ENCODE measurements around the gene NFXL1.

The NFXL1 gene

GRCh38 chr4:47879458-47879857 is 34.9 kb downstream of the NFXL1 start:
- no peaks in the 10 kb centered on the region for H3K9me3 ChIP-seq (ENCODE audit: low read length)
- H3K27ac ChIP-seq (ENCODE audit: low read depth, low read length), result no peak overlapping the region
- H3K27me3 ChIP-seq (ENCODE audit: control insufficient read depth in 1 of 2, insufficient read depth in 2 of 2, low read length in 2 of 2), result no peaks in the 10 kb centered on the region
- no peaks in the 10 kb centered on the region for H3K4me1 ChIP-seq (ENCODE audit: insufficient read depth, low read length)
- no peak overlapping the region for H3K4me3 ChIP-seq (ENCODE audit: low read depth in 1 of 2, low read length in 2 of 2)
- no peak overlapping the region for H3K9ac ChIP-seq (ENCODE audit: low read length)
- peaks cover 52% of the 10 kb centered on the region for H3K36me3 ChIP-seq (ENCODE audit: insufficient read depth, low read length)

- no peaks in the 10 kb centered on the region for H3K27me3 ChIP-seq (ENCODE audit: control insufficient read depth in 1 of 2, insufficient read depth in 2 of 2, low read length in 2 of 2)
- H3K9me3 ChIP-seq (ENCODE audit: low read length), result no peaks in the 10 kb centered on the region
- H3K27ac ChIP-seq (ENCODE audit: low read depth, low read length), result no peak overlapping the region
- no peaks in the 10 kb centered on the region for H3K4me1 ChIP-seq (ENCODE audit: insufficient read depth, low read length)
- H3K9ac ChIP-seq (ENCODE audit: low read length), result no peak overlapping the region
- H3K4me3 ChIP-seq (ENCODE audit: low read depth in 1 of 2, low read length in 2 of 2), result no peak overlapping the region
- peaks cover 55% of the 10 kb centered on the region for H3K36me3 ChIP-seq (ENCODE audit: insufficient read depth, low read length)
Measured at GRCh38 chr4:47876784-47877546, 37.4 kb downstream of the NFXL1 start.

- no peaks in the 10 kb centered on the region for H3K27me3 ChIP-seq (ENCODE audit: control insufficient read depth in 1 of 2, insufficient read depth in 2 of 2, low read length in 2 of 2)
- H3K27ac ChIP-seq (ENCODE audit: low read depth, low read length), result no peak overlapping the region
- no peak overlapping the region for H3K9ac ChIP-seq (ENCODE audit: low read length)
- H3K36me3 ChIP-seq (ENCODE audit: insufficient read depth, low read length), result peaks cover 49% of the 10 kb centered on the region
- no peak overlapping the region for H3K4me3 ChIP-seq (ENCODE audit: low read depth in 1 of 2, low read length in 2 of 2)
- no peaks in the 10 kb centered on the region for H3K4me1 ChIP-seq (ENCODE audit: insufficient read depth, low read length)
- H3K9me3 ChIP-seq (ENCODE audit: low read length), result no peaks in the 10 kb centered on the region
Measured at GRCh38 chr4:47876310-47876709, 38.1 kb downstream of the NFXL1 start.

- H3K4me3 ChIP-seq (ENCODE audit: low read depth in 1 of 2, low read length in 2 of 2), result no peak overlapping the region
- H3K9me3 ChIP-seq (ENCODE audit: low read length), result no peaks in the 10 kb centered on the region
- no peak overlapping the region for H3K9ac ChIP-seq (ENCODE audit: low read length)
- no peaks in the 10 kb centered on the region for H3K27me3 ChIP-seq (ENCODE audit: control insufficient read depth in 1 of 2, insufficient read depth in 2 of 2, low read length in 2 of 2)
- peaks cover 49% of the 10 kb centered on the region for H3K36me3 ChIP-seq (ENCODE audit: insufficient read depth, low read length)
- no peaks in the 10 kb centered on the region for H3K4me1 ChIP-seq (ENCODE audit: insufficient read depth, low read length)
- H3K27ac ChIP-seq (ENCODE audit: low read depth, low read length), result no peak overlapping the region
Measured at GRCh38 chr4:47873877-47874541, 40.4 kb downstream of the NFXL1 start.

GRCh38 chr4:47863486-47863885 is 50.9 kb downstream of the NFXL1 start:
- no peaks in the 10 kb centered on the region for H3K4me1 ChIP-seq (ENCODE audit: insufficient read depth, low read length)
- no peak overlapping the region for H3K4me3 ChIP-seq (ENCODE audit: low read depth in 1 of 2, low read length in 2 of 2)
- H3K9me3 ChIP-seq (ENCODE audit: low read length), result no peaks in the 10 kb centered on the region
- H3K27ac ChIP-seq (ENCODE audit: low read depth, low read length), result no peak overlapping the region
- H3K36me3 ChIP-seq (ENCODE audit: insufficient read depth, low read length), result no peaks in the 10 kb centered on the region
- H3K27me3 ChIP-seq (ENCODE audit: control insufficient read depth in 1 of 2, insufficient read depth in 2 of 2, low read length in 2 of 2), result no peaks in the 10 kb centered on the region
- no peak overlapping the region for H3K9ac ChIP-seq (ENCODE audit: low read length)

GRCh38 chr4:47862297-47862696 is 52.1 kb downstream of the NFXL1 start:
- Histone ChIP-seq H3K9ac (ENCODE audit: low read length) (no peak overlapping the region), H3K27me3 (ENCODE audit: control insufficient read depth in 1 of 2, insufficient read depth in 2 of 2, low read length in 2 of 2) (no peaks in the 10 kb centered on the region), H3K36me3 (ENCODE audit: insufficient read depth, low read length) (no peaks in the 10 kb centered on the region), H3K27ac (ENCODE audit: low read depth, low read length) (no peak overlapping the region), H3K4me1 (ENCODE audit: insufficient read depth, low read length) (no peaks in the 10 kb centered on the region), H3K4me3 (ENCODE audit: low read depth in 1 of 2, low read length in 2 of 2) (no peak overlapping the region), H3K9me3 (ENCODE audit: low read length) (no peaks in the 10 kb centered on the region)

- H3K27me3 ChIP-seq (ENCODE audit: control insufficient read depth in 1 of 2, insufficient read depth in 2 of 2, low read length in 2 of 2), result no peaks in the 10 kb centered on the region
Measured at GRCh38 chr4:47860305-47860704, 54.1 kb downstream of the NFXL1 start.

GRCh38 chr4:47858006-47858405 is 56.4 kb downstream of the NFXL1 start:
- Histone ChIP-seq H3K4me3 (ENCODE audit: low read depth in 1 of 2, low read length in 2 of 2) (no peak overlapping the region), H3K36me3 (ENCODE audit: insufficient read depth, low read length) (peaks cover 5% of the 10 kb centered on the region), H3K4me1 (ENCODE audit: insufficient read depth, low read length) (no peaks in the 10 kb centered on the region), H3K9ac (ENCODE audit: low read length) (no peak overlapping the region), H3K27ac (ENCODE audit: low read depth, low read length) (no peak overlapping the region), H3K9me3 (ENCODE audit: low read length) (no peaks in the 10 kb centered on the region), H3K27me3 (ENCODE audit: control insufficient read depth in 1 of 2, insufficient read depth in 2 of 2, low read length in 2 of 2) (no peaks in the 10 kb centered on the region)

More at GRCh38 chr4:47860305-47860704, 54.1 kb downstream of the NFXL1 start:
- Histone ChIP-seq H3K9me3 (ENCODE audit: low read length) (no peaks in the 10 kb centered on the region), H3K4me3 (ENCODE audit: low read depth in 1 of 2, low read length in 2 of 2) (no peak overlapping the region), H3K9ac (ENCODE audit: low read length) (no peak overlapping the region), H3K4me1 (ENCODE audit: insufficient read depth, low read length) (no peaks in the 10 kb centered on the region), H3K36me3 (ENCODE audit: insufficient read depth, low read length) (no peaks in the 10 kb centered on the region), H3K27ac (ENCODE audit: low read depth, low read length) (no peak overlapping the region)

- peaks cover 5% of the 10 kb centered on the region for H3K36me3 ChIP-seq (ENCODE audit: insufficient read depth, low read length)
- H3K27me3 ChIP-seq (ENCODE audit: control insufficient read depth in 1 of 2, insufficient read depth in 2 of 2, low read length in 2 of 2), result no peaks in the 10 kb centered on the region
- no peak overlapping the region for H3K27ac ChIP-seq (ENCODE audit: low read depth, low read length)
- no peaks in the 10 kb centered on the region for H3K9me3 ChIP-seq (ENCODE audit: low read length)
- no peak overlapping the region for H3K9ac ChIP-seq (ENCODE audit: low read length)
- no peaks in the 10 kb centered on the region for H3K4me1 ChIP-seq (ENCODE audit: insufficient read depth, low read length)
- no peak overlapping the region for H3K4me3 ChIP-seq (ENCODE audit: low read depth in 1 of 2, low read length in 2 of 2)
Measured at GRCh38 chr4:47856713-47857112, 57.7 kb downstream of the NFXL1 start.

GRCh38 chr4:47855350-47855749 is 59.0 kb downstream of the NFXL1 start:
- Histone ChIP-seq H3K36me3 (ENCODE audit: insufficient read depth, low read length) (peaks cover 5% of the 10 kb centered on the region), H3K27me3 (ENCODE audit: control insufficient read depth in 1 of 2, insufficient read depth in 2 of 2, low read length in 2 of 2) (no peaks in the 10 kb centered on the region), H3K27ac (ENCODE audit: low read depth, low read length) (no peak overlapping the region), H3K9me3 (ENCODE audit: low read length) (no peaks in the 10 kb centered on the region), H3K9ac (ENCODE audit: low read length) (no peak overlapping the region), H3K4me3 (ENCODE audit: low read depth in 1 of 2, low read length in 2 of 2) (no peak overlapping the region), H3K4me1 (ENCODE audit: insufficient read depth, low read length) (no peaks in the 10 kb centered on the region)

GRCh38 chr4:47852136-47852535 is 62.2 kb downstream of the NFXL1 start:
- H3K4me3 ChIP-seq (ENCODE audit: low read depth in 1 of 2, low read length in 2 of 2), result no peak overlapping the region
- no peak overlapping the region for H3K27ac ChIP-seq (ENCODE audit: low read depth, low read length)
- H3K9ac ChIP-seq (ENCODE audit: low read length), result no peak overlapping the region
- no peaks in the 10 kb centered on the region for H3K4me1 ChIP-seq (ENCODE audit: insufficient read depth, low read length)
- H3K9me3 ChIP-seq (ENCODE audit: low read length), result no peaks in the 10 kb centered on the region
- peaks cover 5% of the 10 kb centered on the region for H3K36me3 ChIP-seq (ENCODE audit: insufficient read depth, low read length)
- no peaks in the 10 kb centered on the region for H3K27me3 ChIP-seq (ENCODE audit: control insufficient read depth in 1 of 2, insufficient read depth in 2 of 2, low read length in 2 of 2)

- H3K4me3 ChIP-seq (ENCODE audit: low read depth in 1 of 2, low read length in 2 of 2), result no peak overlapping the region
- H3K9ac ChIP-seq (ENCODE audit: low read length), result no peak overlapping the region
- H3K27me3 ChIP-seq (ENCODE audit: control insufficient read depth in 1 of 2, insufficient read depth in 2 of 2, low read length in 2 of 2), result no peaks in the 10 kb centered on the region
- H3K9me3 ChIP-seq (ENCODE audit: low read length), result no peaks in the 10 kb centered on the region
- peaks cover 5% of the 10 kb centered on the region for H3K36me3 ChIP-seq (ENCODE audit: insufficient read depth, low read length)
- H3K27ac ChIP-seq (ENCODE audit: low read depth, low read length), result no peak overlapping the region
- H3K4me1 ChIP-seq (ENCODE audit: insufficient read depth, low read length), result no peaks in the 10 kb centered on the region
Measured at GRCh38 chr4:47849466-47849865, 64.9 kb downstream of the NFXL1 start.
